HG03442 (cell line): ENCODE results near the gene SLC7A1.

ENCODE experiments used
- ATAC-seq: cut with Tn5 transposase; IDR thresholded peaks from one replicate; pipeline ENCODE4 v1.9.1; 2021; ENCODE audit warnings: mild to moderate bottlenecking, moderate library complexity; ENCODE audit not compliant: unreplicated experiment

Gene SLC7A1

GRCh38 chr13:29583073-29583785, 12.3 kb downstream of the SLC7A1 start:
- ATAC-seq = no peak

- no peak for ATAC-seq
Measured at GRCh38 chr13:29582171-29582570, 13.3 kb downstream of the SLC7A1 start.

GRCh38 chr13:29581666-29582065, 13.8 kb downstream of the SLC7A1 start:
- no peak for ATAC-seq

DNA sequence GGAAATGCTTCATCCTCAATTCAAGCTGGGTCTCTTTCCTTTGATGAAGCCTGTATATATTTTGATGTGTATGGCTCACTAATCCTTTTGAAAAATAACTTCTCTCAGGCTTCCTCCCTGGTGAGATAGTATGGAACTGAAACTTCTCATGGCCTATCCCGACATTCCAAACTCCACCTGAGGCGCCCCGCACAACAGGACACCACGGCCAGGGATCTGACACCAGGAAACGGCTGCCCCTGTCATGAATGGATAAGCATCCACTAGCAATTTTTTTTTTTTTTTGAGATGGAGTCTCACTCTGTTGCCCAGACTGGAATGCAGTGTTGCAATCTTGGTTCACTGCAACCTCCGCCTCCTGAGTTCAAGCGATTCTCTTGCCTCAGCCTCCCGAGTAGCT, 16.4 kb downstream of the SLC7A1 start:
- ATAC-seq = no peak

DNA sequence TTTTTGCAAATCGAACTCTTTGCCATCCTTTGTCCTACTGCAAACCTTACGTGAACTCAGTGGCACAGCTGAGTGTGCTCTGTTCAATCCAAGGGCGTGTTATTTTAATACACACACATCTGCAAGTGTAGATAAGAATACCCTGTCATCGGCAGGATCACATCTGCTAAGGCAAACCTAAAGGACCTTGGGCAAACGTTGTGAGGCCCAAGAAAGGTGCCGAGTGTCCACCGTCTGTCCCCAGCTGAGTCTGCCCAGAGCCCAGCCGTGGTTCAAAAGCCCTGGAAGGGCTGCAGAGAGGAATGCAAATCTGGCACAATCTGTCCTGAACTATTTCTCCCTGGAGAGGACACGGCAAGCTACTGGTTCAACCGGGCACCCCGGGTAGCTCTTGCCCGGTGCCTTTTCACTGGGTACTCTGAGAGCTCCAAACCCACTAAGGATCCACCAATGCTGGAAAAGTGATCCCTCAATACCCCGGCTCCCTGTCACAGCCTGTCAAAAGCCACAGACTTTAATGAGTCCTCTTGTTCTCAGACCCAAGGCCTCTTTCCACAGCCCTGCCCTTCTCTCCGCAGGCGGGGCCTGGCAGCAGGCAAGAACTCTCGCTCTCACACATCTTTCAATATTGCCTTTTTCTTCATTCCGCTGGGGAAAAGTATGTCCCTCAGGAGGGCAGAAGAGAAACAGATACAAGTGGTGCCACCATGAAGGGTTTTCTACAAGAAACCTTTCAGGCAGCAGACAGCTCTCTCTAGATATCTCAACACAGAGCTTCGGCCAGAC, 17.0 kb downstream of the SLC7A1 start:
- ATAC-seq = no peak

DNA sequence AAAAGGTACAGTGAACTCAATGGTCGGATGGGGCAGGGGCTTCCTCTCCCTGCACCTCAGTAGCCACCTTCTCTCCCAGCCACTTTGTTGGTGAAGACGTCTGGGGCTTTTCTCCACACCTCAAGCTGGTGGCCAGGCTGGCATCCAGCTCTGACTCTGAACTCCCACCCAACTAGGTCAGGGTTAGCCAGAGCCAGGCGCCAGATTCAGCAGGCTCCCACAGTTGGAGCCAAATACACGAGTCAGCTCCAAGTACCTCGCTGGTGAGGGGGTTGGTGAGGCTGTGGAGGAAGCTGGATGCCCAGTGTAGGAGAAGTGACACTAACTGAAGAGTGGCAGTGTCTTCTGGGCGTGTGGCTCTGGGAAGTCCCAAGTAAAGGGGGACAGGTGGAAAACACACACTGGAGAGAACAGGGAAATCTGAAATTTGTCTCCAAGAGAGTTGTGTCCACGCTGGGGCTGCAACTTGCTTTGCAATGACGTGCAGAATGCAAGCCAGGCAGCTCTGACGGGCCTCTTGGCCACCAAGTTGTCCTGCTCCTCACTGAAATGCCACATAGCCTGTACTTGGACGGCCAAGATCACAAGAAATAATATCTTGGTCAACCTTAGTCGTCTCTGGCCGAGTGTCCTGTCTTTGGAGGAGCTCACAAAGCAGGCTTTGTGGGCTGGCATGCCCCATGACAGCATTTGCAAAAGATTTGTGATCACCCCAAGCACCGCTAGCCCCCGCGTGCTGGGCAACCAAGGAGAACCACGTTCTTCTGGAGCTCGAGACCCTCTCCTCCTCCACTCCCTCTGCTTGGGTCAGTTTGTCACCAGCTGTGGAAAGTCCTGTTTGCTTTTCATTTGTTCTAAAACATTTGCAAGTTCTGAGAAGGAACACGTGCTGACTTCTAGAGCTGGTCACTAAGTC, 18.1 kb downstream of the SLC7A1 start:
- ATAC-seq = no peak

GRCh38 chr13:29576581-29576980, 18.9 kb downstream of the SLC7A1 start:
- no peak for ATAC-seq

DNA sequence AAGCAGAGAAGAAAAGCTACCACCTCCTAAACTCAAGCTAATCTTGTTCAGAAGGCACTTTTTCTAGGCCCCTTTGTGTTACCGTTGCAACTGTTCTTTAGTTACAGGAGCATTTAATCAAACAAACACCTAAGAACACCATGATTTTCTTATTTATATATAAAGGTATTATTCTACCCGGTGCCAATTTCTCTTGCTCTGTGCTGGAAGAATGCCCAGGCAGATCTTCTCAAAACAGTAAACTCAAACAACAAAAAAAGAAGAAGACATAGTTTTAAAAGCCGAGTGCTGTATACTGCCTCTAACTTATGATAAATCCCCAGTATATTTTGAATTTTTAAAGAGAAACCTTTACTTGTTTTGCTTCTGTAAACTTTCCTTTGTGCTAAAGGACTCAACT, 20.4 kb downstream of the SLC7A1 start:
- ATAC-seq = no peak

DNA sequence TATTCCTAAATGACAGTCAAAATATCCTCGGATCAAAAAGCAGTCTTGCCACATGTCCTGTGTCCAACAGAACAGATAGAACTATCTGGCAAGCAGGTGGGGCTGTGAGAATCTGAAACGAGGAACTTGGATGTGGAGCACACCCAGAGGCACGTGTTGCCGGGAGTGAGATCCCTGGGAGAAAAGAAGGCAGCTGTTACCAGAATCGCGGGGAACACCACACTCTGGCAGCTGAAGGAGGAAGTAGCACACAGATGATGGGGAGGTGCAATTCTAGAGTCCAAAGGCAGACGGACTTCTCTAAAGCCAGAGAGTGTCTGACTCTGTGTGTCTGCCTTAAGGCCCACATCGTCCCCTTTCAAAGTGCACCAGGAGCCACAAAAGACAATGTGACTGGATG, 22.3 kb downstream of the SLC7A1 start:
- no peak for ATAC-seq

DNA sequence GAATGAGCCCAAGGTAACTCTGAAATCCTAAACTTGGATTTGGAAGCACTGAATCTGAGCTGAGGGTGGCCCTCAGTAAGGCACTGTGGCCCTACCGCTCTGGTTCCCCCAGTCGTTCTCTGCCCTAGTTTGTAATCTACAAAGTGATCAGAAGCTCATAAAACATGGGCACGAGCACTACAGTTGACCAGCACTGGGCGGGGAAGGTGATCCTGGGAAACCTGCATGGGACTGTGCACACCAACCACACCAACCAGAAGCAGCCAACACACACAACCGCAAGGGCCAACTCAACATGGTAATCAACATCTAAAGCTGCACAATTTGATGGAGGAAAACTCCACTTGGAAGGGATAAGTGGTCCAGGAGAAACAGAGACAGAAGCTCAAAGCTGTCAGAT, 22.9 kb downstream of the SLC7A1 start:
- ATAC-seq = no peak

GRCh38 chr13:29571876-29572570, 23.5 kb downstream of the SLC7A1 start:
- no peak for ATAC-seq

- ATAC-seq = no peak
Measured at GRCh38 chr13:29570051-29570654, 25.3 kb downstream of the SLC7A1 start.

- no peak for ATAC-seq
Measured at GRCh38 chr13:29569253-29570050, 26.0 kb downstream of the SLC7A1 start.

DNA sequence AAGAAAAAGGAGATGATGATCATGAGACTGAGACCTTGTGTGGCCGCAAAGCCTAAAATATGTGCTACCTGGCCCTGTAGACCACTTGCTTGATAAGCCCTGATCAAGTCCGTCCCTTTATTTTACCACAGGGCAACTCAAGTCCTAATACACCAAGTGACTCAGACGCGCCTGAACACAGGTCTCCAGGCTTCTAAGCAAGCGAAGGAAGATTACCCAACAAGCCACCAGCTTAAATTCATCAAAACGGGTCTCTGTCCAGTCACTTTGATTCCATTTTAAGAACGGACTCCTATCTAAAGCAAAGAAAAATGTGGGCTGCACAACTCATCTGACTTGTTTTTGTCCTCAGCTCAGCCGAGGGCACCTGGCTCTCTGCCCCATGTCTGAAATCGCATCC, 26.8 kb downstream of the SLC7A1 start:
- no peak for ATAC-seq

GRCh38 chr13:29567411-29567810, 28.1 kb downstream of the SLC7A1 start:
- ATAC-seq = no peak

DNA sequence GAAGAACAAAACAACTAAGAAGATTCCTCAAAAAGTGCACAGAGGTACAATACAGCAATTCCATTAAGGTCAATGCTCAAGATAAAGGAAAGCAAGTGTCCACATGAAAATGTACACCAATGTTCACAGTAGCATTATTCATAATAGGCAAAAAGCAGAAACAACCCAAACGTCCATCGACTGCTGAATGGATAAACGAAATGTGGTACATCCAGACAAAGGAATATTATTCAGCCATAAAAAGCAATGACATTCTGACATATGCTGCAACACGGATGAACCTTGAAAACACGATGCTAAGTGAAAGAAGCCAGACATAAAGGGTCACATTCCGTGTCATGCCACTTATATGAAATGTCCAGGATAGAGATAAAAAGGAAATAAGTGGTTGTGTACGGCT, 29.3 kb downstream of the SLC7A1 start:
- ATAC-seq = no peak

- no peak for ATAC-seq
Measured at GRCh38 chr13:29564818-29565217, 30.7 kb downstream of the SLC7A1 start.

GRCh38 chr13:29564373-29564772, 31.1 kb downstream of the SLC7A1 start:
- no peak for ATAC-seq

DNA sequence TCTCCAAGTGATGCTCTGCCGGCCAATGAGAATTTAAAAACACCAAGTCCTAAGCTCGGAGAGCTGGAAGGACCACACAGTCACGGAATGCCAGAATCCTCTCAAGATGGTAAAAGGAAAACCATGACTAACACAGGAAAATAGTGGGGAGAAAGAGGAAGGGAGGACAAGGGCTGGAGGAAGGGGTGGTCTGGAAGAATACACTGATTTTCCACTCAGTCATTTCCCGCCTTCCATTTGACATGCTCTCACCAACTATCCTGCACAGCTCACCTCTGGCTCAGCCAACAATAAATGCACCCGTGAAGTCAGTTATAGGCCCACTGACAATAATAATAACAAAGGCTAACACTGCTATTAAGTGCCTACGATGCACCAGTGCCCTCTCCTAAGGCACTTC, 31.5 kb downstream of the SLC7A1 start:
- no peak for ATAC-seq
